ENCODE measurements around the gene PXYLP1.

- TF ChIP-seq, protein P1, sequence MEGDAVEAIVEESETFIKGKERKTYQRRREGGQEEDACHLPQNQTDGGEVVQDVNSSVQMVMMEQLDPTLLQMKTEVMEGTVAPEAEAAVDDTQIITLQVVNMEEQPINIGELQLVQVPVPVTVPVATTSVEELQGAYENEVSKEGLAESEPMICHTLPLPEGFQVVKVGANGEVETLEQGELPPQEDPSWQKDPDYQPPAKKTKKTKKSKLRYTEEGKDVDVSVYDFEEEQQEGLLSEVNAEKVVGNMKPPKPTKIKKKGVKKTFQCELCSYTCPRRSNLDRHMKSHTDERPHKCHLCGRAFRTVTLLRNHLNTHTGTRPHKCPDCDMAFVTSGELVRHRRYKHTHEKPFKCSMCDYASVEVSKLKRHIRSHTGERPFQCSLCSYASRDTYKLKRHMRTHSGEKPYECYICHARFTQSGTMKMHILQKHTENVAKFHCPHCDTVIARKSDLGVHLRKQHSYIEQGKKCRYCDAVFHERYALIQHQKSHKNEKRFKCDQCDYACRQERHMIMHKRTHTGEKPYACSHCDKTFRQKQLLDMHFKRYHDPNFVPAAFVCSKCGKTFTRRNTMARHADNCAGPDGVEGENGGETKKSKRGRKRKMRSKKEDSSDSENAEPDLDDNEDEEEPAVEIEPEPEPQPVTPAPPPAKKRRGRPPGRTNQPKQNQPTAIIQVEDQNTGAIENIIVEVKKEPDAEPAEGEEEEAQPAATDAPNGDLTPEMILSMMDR (conservative IDR thresholded peaks at IDR 0.05; ENCODE audit: low read length), result no peak
- TF ChIP-seq EZH2phosphoT487 (IDR thresholded peaks at IDR 0.05; ENCODE audit: borderline replicate concordance), result no peak
Observed at GRCh38 chr3:141330718-141331376, 99.2 kb downstream of the PXYLP1 start.

All from Loucy (cell line).